Left ventricle myocardium superior (tissue), 1 donor: ENCODE results near the gene PRELP. TPM values are rescaled to one million over a fixed set of nuclear protein-coding genes. Genes with fewer than 3 reads are reported as not detected.
"Not testable (repeated sequence)": the region's sequence is repeated elsewhere in the genome, so short reads cannot be mapped to it uniquely, and the experiment has no call there.

ENCODE experiments used
- ATAC-seq: fragments of 200-7000 bp; cut with Tn5 transposase; one replicate; pipeline ENCODE4 v1.9.1; 2020; ENCODE audit warnings: mild to moderate bottlenecking, moderate library complexity
- DNase-seq: peaks from one replicate; pipeline ENCODE4 v3.0.0-alpha.2; 2020
- intact Hi-C: fragments of 100-400 bp; cut with micrococcal nuclease; formaldehyde crosslinking; loops from one replicate; pipeline ENCODE4 v1.11.0; 2022
- total RNA-seq: library from RNA; stranded (reverse); fragmentation: NEBNext Ultra II Directional; extraction: Animal tissue kit (Norgen Biotek cat#: 25700); gene quantifications from one replicate; pipeline ENCODE4 v1.2.1, GENCODE V29; 2021
- donor health status: DM: no; HTN: yes; CAD: no; lungs with severe emphysema.

The PRELP gene
- total RNA-seq, 1 donor from 2014 or later = 22.5 TPM

GRCh38 chr1:203451836-203452784 is 23.5 kb upstream of the PRELP start:
- no peak for DNase-seq
- intact Hi-C loops = no loop called here
- peak; percentile 31 for ATAC-seq

GRCh38 chr1:203453016-203453415 is 22.6 kb upstream of the PRELP start:
- intact Hi-C loops = no loop called here
- no peak for DNase-seq
- no peak for ATAC-seq

- no peak for DNase-seq
- no peak for ATAC-seq
- intact Hi-C loops = no loop called here
These were observed 22.0 kb upstream of the PRELP start for GRCh38 chr1:203453616-203454015.

GRCh38 chr1:203454986-203455471 is 20.6 kb upstream of the PRELP start:
- ATAC-seq (no peak), DNase-seq (no peak)
- intact Hi-C loops = no loop called here

GRCh38 chr1:203455706-203456105 is 19.9 kb upstream of the PRELP start:
- ATAC-seq = no peak
- no peak for DNase-seq

GRCh38 chr1:203456577-203456976 is 19.0 kb upstream of the PRELP start:
- intact Hi-C loops = no loop called here
- ATAC-seq (no peak), DNase-seq (no peak)

More at GRCh38 chr1:203455706-203456105, 19.9 kb upstream of the PRELP start:
- intact Hi-C loops = no loop called here

GRCh38 chr1:203458078-203458477 is 17.5 kb upstream of the PRELP start:
- no peak for ATAC-seq
- DNase-seq = no peak
- intact Hi-C loops = no loop called here

GRCh38 chr1:203459671-203460201 is 15.9 kb upstream of the PRELP start:
- DNase-seq (no peak), ATAC-seq (no peak)
- intact Hi-C loops = no loop called here

GRCh38 chr1:203461717-203462116 is 13.9 kb upstream of the PRELP start:
- DNase-seq (no peak), ATAC-seq (no peak)
- intact Hi-C loops = no loop called here

- ATAC-seq (no peak), DNase-seq (no peak)
- intact Hi-C loops = no loop called here
These were observed 13.5 kb upstream of the PRELP start for GRCh38 chr1:203462143-203462542.

GRCh38 chr1:203462878-203463277 is 12.7 kb upstream of the PRELP start:
- ATAC-seq (no peak), DNase-seq (no peak)
- intact Hi-C loops = no loop called here

- ATAC-seq (peak; percentile 58), DNase-seq (no peak)
- intact Hi-C loops = no loop called here
These were observed 12.0 kb upstream of the PRELP start for GRCh38 chr1:203463469-203464062.

GRCh38 chr1:203464226-203464625 is 11.4 kb upstream of the PRELP start:
- intact Hi-C loops = no loop called here
- ATAC-seq = peak; percentile 14
- DNase-seq = peak; percentile 52

GRCh38 chr1:203464743-203465142 is 10.9 kb upstream of the PRELP start:
- no peak for ATAC-seq
- no peak for DNase-seq
- intact Hi-C loops = no loop called here

GRCh38 chr1:203465146-203465798 is 10.3 kb upstream of the PRELP start:
- DNase-seq (no peak), ATAC-seq (peak; percentile 17)
- intact Hi-C loops = no loop called here

- DNase-seq (peak; percentile 71), ATAC-seq (peak; percentile 72)
- intact Hi-C loops = no loop called here
These were observed 9.7 kb upstream of the PRELP start for GRCh38 chr1:203465948-203466347.

GRCh38 chr1:203466906-203467549 is 8.6 kb upstream of the PRELP start:
- intact Hi-C loops, DNase-seq, ATAC-seq: not testable (repeated sequence)

- ATAC-seq = peak; percentile 68
- intact Hi-C loops = no loop called here
- DNase-seq = peak; percentile 87
These were observed 8.1 kb upstream of the PRELP start for GRCh38 chr1:203467550-203467921.

- no peak for ATAC-seq
These were observed 7.3 kb upstream of the PRELP start for GRCh38 chr1:203468326-203468725.

More at GRCh38 chr1:203468326-203468725, 7.3 kb upstream of the PRELP start:
- intact Hi-C loops = no loop called here
- no peak for DNase-seq
